Prostate gland (tissue), 2 donors: Measurements from ENCODE around the gene NUP85. TPM values are rescaled to one million over a fixed set of nuclear protein-coding genes. Genes with fewer than 3 reads are reported as not detected.
"Not testable (repeated sequence)": the region's sequence is repeated elsewhere in the genome, so short reads cannot be mapped to it uniquely, and the experiment has no call there.

ENCODE experiments used
- DNase-seq: peaks from one replicate; pipeline ENCODE4 v3.0.0-alpha.2; 2019; ENCODE audit warnings: low spot score
- H3K27ac ChIP-seq, 2 donors: fragments of 200-600 bp; sonication (generic); 2 replicates each; pipeline ENCODE4 v1.5.1; 2017 to 2019
- H3K27me3 ChIP-seq: fragments of 200-600 bp; sonication (generic); replicated peaks from 2 replicates; pipeline ENCODE4 v1.5.1; 2019; ENCODE audit not compliant: insufficient read depth
- H3K36me3 ChIP-seq, 2 donors: fragments of 200-600 bp; sonication (generic); 1 replicate in 1 of 2; 2 replicates in 1 of 2; pipeline versions ENCODE4 v1.5.1 to v1.8.1; 2017 to 2019
- H3K4me1 ChIP-seq: fragments of 200-600 bp; sonication (generic); replicated peaks from 2 replicates; pipeline ENCODE4 v1.5.1; 2019
- H3K4me3 ChIP-seq, 2 donors: fragments of 200-600 bp; sonication (generic); 2 replicates each; pipeline ENCODE4 v1.5.1; 2017 to 2019
- H3K9me3 ChIP-seq: fragments of 200-600 bp; sonication (generic); 2 replicates; pipeline ENCODE4 v1.5.1; 2017
- POLR2A ChIP-seq: fragments of 450-650 bp; IDR thresholded peaks from one replicate; pipeline ENCODE4 v1.6.1; 2016; ENCODE audit warnings: antibody characterized with exemption, mild to moderate bottlenecking
- POLR2AphosphoS5 ChIP-seq: sonication (generic); formaldehyde crosslinking; IDR thresholded peaks from one replicate; pipeline ENCODE4 v1.6.1; 2017; ENCODE audit warnings: antibody characterized with exemption
- WGBS: methylation state at CpG from one replicate; pipeline ENCODE4 v1.1.5; 2018; 5-methylcytosine and 5-hydroxymethylcytosine counted together
- intact Hi-C: fragments of 100-400 bp; cut with DNase I; formaldehyde crosslinking; loops from one replicate; pipeline ENCODE4 v1.14.2; 2022
- total RNA-seq, 2 donors: library from RNA; depleted of rRNA; stranded (reverse); fragments of >200 nt; gene quantifications; one replicate each; pipeline ENCODE4 v1.1.0, GENCODE V29; 2016
- TF ChIP-seq, protein P1 (sequence below), 4 experiments: fragments of 200-600 bp in 2 of 4; fragments of 450-650 bp in 2 of 4; sonication (generic) in 2 of 4; IDR thresholded peaks; 1 replicate in 3 of 4; 2 replicates in 1 of 4; pipeline ENCODE4 v1.5.1; 2016 to 2019; ENCODE audit warnings: antibody characterized with exemption in 4 of 4, mild to moderate bottlenecking in 2 of 4, moderate library complexity in 2 of 4

The NUP85 gene, protein sequence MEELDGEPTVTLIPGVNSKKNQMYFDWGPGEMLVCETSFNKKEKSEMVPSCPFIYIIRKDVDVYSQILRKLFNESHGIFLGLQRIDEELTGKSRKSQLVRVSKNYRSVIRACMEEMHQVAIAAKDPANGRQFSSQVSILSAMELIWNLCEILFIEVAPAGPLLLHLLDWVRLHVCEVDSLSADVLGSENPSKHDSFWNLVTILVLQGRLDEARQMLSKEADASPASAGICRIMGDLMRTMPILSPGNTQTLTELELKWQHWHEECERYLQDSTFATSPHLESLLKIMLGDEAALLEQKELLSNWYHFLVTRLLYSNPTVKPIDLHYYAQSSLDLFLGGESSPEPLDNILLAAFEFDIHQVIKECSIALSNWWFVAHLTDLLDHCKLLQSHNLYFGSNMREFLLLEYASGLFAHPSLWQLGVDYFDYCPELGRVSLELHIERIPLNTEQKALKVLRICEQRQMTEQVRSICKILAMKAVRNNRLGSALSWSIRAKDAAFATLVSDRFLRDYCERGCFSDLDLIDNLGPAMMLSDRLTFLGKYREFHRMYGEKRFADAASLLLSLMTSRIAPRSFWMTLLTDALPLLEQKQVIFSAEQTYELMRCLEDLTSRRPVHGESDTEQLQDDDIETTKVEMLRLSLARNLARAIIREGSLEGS
- 10 to 100 TPM; 41.0 to 46.7 TPM for total RNA-seq

DNA sequence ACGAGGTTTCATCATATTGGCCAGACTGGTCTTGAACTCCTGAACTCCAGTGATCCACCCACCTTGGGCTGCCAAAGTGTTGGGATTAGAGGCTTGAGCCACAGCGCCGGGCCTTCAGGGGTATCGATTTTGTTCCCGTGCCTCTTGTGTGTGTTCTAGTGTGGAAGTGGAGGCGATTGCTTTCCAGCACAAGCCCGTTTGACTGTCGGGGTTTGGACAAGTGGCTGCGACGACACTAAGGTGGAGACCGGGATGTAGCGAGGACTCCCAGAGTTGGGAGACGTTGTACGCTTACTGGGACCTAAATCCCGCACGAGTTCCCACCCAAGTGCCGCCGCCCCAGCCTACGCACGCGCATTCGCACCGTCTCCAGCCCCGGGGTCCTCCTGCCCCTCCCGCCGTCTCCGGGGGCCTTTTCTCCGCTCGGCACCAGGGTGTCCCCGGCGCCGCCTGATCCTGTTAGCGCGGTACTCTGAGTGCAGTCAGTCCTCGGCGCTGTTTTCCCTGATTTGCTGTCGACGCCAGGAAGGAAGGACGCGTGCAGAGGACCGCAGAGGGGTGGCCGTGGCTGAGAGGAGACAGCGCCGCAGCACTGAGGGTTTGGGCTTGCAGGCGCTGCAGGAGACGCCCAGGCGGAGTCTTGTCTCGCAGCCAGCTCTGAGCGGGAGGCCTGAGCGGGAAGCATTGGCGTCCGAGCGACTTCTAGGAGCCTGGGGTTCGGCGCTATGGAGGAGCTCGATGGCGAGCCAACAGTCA, at the start of gene NUP85:
TSS of gene NUP85 (plus strand) at position 643 of the 756 bp plus-strand sequence. CDS start at position 726, 83 bp downstream.
- Histone ChIP-seq H3K4me1 (no peaks in the 10 kb centered on the region), H3K36me3 (no peaks in the 10 kb centered on the region), H3K4me3 (peak within 1 kb of the TSS; percentile 74 to 85), H3K9me3 (no peaks in the 10 kb centered on the region), H3K27me3 (no peaks in the 10 kb centered on the region), H3K27ac (peak within 1 kb of the TSS; percentile 85 to 93)
- under 1% methylated on average over 57 of the region's 57 CpGs for WGBS
- intact Hi-C loops: loop anchor here (2.0 kb wide), 1 partner anchor 90 kb away; no protein-coding TSS in a partner anchor
- TF ChIP-seq POLR2A (peak; percentile 45), POLR2AphosphoS5 (peak; percentile 91)
- TF ChIP-seq, protein P1, sequence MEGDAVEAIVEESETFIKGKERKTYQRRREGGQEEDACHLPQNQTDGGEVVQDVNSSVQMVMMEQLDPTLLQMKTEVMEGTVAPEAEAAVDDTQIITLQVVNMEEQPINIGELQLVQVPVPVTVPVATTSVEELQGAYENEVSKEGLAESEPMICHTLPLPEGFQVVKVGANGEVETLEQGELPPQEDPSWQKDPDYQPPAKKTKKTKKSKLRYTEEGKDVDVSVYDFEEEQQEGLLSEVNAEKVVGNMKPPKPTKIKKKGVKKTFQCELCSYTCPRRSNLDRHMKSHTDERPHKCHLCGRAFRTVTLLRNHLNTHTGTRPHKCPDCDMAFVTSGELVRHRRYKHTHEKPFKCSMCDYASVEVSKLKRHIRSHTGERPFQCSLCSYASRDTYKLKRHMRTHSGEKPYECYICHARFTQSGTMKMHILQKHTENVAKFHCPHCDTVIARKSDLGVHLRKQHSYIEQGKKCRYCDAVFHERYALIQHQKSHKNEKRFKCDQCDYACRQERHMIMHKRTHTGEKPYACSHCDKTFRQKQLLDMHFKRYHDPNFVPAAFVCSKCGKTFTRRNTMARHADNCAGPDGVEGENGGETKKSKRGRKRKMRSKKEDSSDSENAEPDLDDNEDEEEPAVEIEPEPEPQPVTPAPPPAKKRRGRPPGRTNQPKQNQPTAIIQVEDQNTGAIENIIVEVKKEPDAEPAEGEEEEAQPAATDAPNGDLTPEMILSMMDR (IDR thresholded peaks at IDR 0.05): peak in 2 of 4 experiments; percentile 9 to 16
- peak; percentile 88 for DNase-seq

DNA sequence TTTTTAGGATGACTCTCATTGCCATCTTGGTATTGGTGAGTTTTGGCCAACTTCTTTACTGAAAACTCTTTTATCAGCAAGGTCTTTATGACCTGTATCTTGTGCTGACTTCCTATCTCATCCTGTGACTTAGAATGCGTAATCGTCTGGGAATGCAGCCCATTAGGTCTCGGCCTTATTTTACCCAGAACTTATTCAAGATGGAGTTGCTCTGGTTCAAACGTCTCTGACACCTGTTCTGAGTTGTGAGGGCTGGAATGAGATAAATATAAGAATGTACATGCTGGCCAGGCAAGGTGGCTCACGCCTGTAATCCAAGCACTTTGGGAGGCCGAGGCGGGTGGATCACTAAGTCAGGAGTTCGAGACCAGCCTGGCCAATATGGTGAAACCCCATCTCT, 47.0 kb upstream of the NUP85 start:
- intact Hi-C loops, H3K36me3 ChIP-seq, H3K4me3 ChIP-seq, DNase-seq, H3K9me3 ChIP-seq, H3K27me3 ChIP-seq, H3K27ac ChIP-seq, H3K4me1 ChIP-seq: not testable (repeated sequence)
- WGBS: 92% methylated on average over 8 of the region's 8 CpGs

DNA sequence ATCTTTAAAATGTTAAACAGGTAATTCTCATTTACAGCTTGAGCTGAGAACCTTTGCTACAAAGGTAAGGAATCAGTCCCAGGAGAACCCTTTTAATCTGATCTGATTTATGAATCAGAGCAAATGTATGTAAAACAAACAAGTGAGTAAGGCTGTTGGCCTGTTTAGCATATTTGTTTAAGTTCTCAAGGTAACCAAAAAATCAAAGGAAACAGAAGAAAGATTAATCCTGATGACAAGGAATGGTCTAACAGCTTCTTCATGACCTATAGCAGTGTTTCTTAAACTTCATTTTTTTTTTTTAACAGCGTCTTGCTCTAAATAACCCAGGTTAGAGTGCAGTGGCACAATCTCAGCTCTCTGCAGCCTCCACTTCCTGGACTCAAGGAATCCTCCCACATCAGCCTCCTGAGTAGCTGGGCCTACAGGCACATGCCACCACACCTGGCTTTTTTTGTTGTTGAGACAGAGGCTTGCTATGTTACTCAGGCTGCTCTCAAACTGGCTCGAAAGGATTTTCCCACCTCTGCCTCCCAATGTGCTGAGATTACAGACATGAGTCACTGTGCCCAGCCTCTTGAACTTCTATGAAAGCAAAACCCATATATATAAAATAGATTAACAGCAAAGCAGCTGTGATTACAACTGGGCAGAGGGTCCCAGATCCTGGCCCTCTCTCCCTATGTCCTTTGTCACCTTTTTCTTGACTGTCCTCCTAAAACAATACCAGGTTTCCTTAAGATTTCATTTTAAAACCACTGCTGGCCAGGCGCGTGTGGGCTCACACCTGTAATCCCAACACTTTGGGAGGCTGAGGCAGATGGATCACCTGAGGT, 46.1 kb upstream of the NUP85 start:
- no peaks in the 10 kb centered on the region for H3K27me3 ChIP-seq
- H3K4me3 ChIP-seq: no peak overlapping the region
- no peaks in the 10 kb centered on the region for H3K9me3 ChIP-seq
- 74% methylated on average over 4 of the region's 4 CpGs for WGBS
- no peaks in the 10 kb centered on the region for H3K4me1 ChIP-seq
- H3K36me3 ChIP-seq: no peaks in the 10 kb centered on the region
- TF ChIP-seq POLR2AphosphoS5 (no peak), POLR2A (no peak)
- TF ChIP-seq, protein P1 (IDR thresholded peaks at IDR 0.05): no peak
- DNase-seq: no peak
- no peak overlapping the region for H3K27ac ChIP-seq
- intact Hi-C loops: no loop called here

DNA sequence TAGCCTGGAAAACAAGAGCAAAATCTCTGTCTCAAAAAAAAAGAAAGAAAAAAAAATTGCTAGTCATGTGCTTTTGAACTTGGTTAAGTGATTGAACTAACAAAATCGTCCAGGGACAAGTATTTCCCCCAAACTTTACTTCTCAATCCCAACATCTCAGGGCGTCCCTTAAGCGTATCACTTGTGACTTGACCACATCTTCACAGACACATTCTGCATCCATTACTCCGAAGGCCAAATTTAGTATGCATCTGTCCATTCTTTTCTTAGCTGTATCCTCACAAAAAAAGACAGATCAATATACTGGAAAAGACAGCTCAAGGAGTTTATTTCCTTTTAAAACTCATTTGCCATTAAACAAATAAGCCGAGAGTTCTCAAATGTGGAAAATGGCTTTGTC, 45.3 kb upstream of the NUP85 start:
- intact Hi-C loops: no loop called here
- Histone ChIP-seq H3K4me1 (no peaks in the 10 kb centered on the region), H3K36me3 (no peaks in the 10 kb centered on the region), H3K27me3 (no peaks in the 10 kb centered on the region), H3K27ac (no peak overlapping the region), H3K9me3 (no peaks in the 10 kb centered on the region), H3K4me3 (no peak overlapping the region)
- DNase-seq: no peak
- TF ChIP-seq POLR2A (no peak), POLR2AphosphoS5 (no peak)
- TF ChIP-seq, protein P1 (IDR thresholded peaks at IDR 0.05): no peak
- WGBS: 90% methylated on average over 5 of the region's 5 CpGs
